IPS-NIHi7 (cell line): ENCODE data around the gene ACSS3.
"Not testable (repeated sequence)": the region's sequence is repeated elsewhere in the genome, so short reads cannot be mapped to it uniquely, and the experiment has no call there.

ENCODE experiments used
- DNase-seq: peaks from one replicate; pipeline ENCODE4 v3.0.0; 2012; ENCODE audit warnings: mixed read lengths; ENCODE audit errors: extremely low spot score

The ACSS3 gene

GRCh38 chr12:81094718-81095360 is 17.0 kb downstream of the ACSS3 start:
- DNase-seq, result no peak

GRCh38 chr12:81095501-81096232 is 17.8 kb downstream of the ACSS3 start:
- no peak for DNase-seq

- no peak for DNase-seq
Observed at GRCh38 chr12:81105687-81106086, 27.8 kb downstream of the ACSS3 start.

GRCh38 chr12:81114226-81114625 is 36.3 kb downstream of the ACSS3 start:
- DNase-seq, result no peak

- not testable (repeated sequence) for DNase-seq
Observed at GRCh38 chr12:81119069-81119468, 41.2 kb downstream of the ACSS3 start.

- DNase-seq, result no peak
Observed at GRCh38 chr12:81120961-81121360, 43.1 kb downstream of the ACSS3 start.

- DNase-seq, result no peak
Observed at GRCh38 chr12:81123611-81124010, 45.7 kb downstream of the ACSS3 start.

GRCh38 chr12:81125691-81126090 is 47.8 kb downstream of the ACSS3 start:
- DNase-seq, result no peak

- peak; percentile 69 for DNase-seq
Observed at GRCh38 chr12:81128930-81129554, 51.2 kb downstream of the ACSS3 start.

GRCh38 chr12:81136519-81136918 is 58.6 kb downstream of the ACSS3 start:
- DNase-seq, result no peak

- DNase-seq, result no peak
Observed at GRCh38 chr12:81137801-81138200, 59.9 kb downstream of the ACSS3 start.

- no peak for DNase-seq
Observed at GRCh38 chr12:81141217-81141616, 63.3 kb downstream of the ACSS3 start.

GRCh38 chr12:81143057-81143456 is 65.2 kb downstream of the ACSS3 start:
- DNase-seq, result no peak

GRCh38 chr12:81146228-81147225 is 68.6 kb downstream of the ACSS3 start:
- no peak for DNase-seq

GRCh38 chr12:81147292-81147919 is 69.5 kb downstream of the ACSS3 start:
- DNase-seq, result no peak

- DNase-seq, result no peak
Observed at GRCh38 chr12:81150382-81150781, 72.5 kb downstream of the ACSS3 start.

GRCh38 chr12:81159856-81160255 is 82.0 kb downstream of the ACSS3 start:
- no peak for DNase-seq

GRCh38 chr12:81161680-81162079 is 83.8 kb downstream of the ACSS3 start:
- no peak for DNase-seq

GRCh38 chr12:81162391-81163136 is 84.7 kb downstream of the ACSS3 start:
- DNase-seq, result no peak

- DNase-seq, result no peak
Observed at GRCh38 chr12:81164827-81165226, 86.9 kb downstream of the ACSS3 start.

GRCh38 chr12:81166790-81167189 is 88.9 kb downstream of the ACSS3 start:
- DNase-seq, result no peak
